GM13976 (cell line): Measurements from ENCODE around the gene VDAC1.
"Not testable (repeated sequence)": the region's sequence is repeated elsewhere in the genome, so short reads cannot be mapped to it uniquely, and the experiment has no call there.

ENCODE experiments used
- DNase-seq: peaks from one replicate; pipeline ENCODE4 v3.0.0; 2012; ENCODE audit warnings: low spot score
- CTCF ChIP-seq: IDR thresholded peaks from 2 replicates; pipeline ENCODE4 v1.5.1; 2012; ENCODE audit warnings: borderline replicate concordance, mild to moderate bottlenecking; ENCODE audit not compliant: insufficient read depth; ENCODE audit errors: extremely low read depth, missing control alignments, control extremely low read depth
- in situ Hi-C: fragments of 300-500 bp; cut with MboI; formaldehyde crosslinking; loops from one replicate; pipeline ENCODE4 v1.12.0; 2022; ENCODE audit warnings: low sequenced_read_pairs, mixed read lengths, inconsistent platforms; ENCODE audit not compliant: unreplicated experiment

Gene VDAC1

GRCh38 chr5:133962801-133963476, 41.8 kb downstream of the VDAC1 start:
- DNase-seq, result no peak
- in situ Hi-C loops, result no loop called here
- no peak for TF ChIP-seq CTCF

- DNase-seq, result no peak
- no peak for TF ChIP-seq CTCF
- in situ Hi-C loops, result no loop called here
These were observed 42.6 kb downstream of the VDAC1 start for GRCh38 chr5:133962131-133962530.

- in situ Hi-C loops, result no loop called here
- DNase-seq, result no peak
- no peak for TF ChIP-seq CTCF
These were observed 45.1 kb downstream of the VDAC1 start for GRCh38 chr5:133959643-133960042.

GRCh38 chr5:133957591-133957990, 47.2 kb downstream of the VDAC1 start:
- no peak for TF ChIP-seq CTCF
- in situ Hi-C loops, result no loop called here
- peak; percentile 45 for DNase-seq

GRCh38 chr5:133957080-133957479, 47.7 kb downstream of the VDAC1 start:
- DNase-seq, result no peak
- no peak for TF ChIP-seq CTCF
- in situ Hi-C loops, result no loop called here

GRCh38 chr5:133956196-133956595, 48.6 kb downstream of the VDAC1 start:
- in situ Hi-C loops, DNase-seq: not testable (repeated sequence)

GRCh38 chr5:133953568-133954145, 51.1 kb downstream of the VDAC1 start:
- no peak for TF ChIP-seq CTCF
- DNase-seq, result no peak
- in situ Hi-C loops, result no loop called here
